K562 (cell line): ENCODE results near the gene CDCP2. TPM values are rescaled to one million over a fixed set of nuclear protein-coding genes. Genes with fewer than 3 reads are reported as not detected.

Source experiments
- BRF2 ChIP-seq: IDR thresholded peaks from 3 replicates; pipeline ENCODE4 v1.6.1; 2011; ENCODE audit warnings: borderline replicate concordance, mild to moderate bottlenecking; ENCODE audit not compliant: insufficient read length, insufficient read depth
- CBX5 ChIP-seq: IDR thresholded peaks from 2 replicates; pipeline ENCODE4 v1.6.1; 2014; ENCODE audit warnings: low read depth, borderline replicate concordance
- FOXA3 ChIP-seq, 2 experiments: fragments of 450-650 bp in 1 of 2; sonication (generic) in 1 of 2; formaldehyde crosslinking; IDR thresholded peaks in 1 of 2; conservative IDR thresholded peaks in 1 of 2; 2 replicates each; pipeline versions ENCODE4 v1.4.0 to v1.8.0; 2020 to 2022; ENCODE audit warnings: mild to moderate bottlenecking in 2 of 2, missing genetic modification reagents in 1 of 2
- GTF2F1 ChIP-seq: IDR thresholded peaks from 2 replicates; pipeline ENCODE4 v1.6.1; 2011; ENCODE audit warnings: low read depth, low read length, improper control_type of control experiment
- GTF3C2 ChIP-seq: IDR thresholded peaks from 3 replicates; pipeline ENCODE4 v1.6.1; 2011; ENCODE audit warnings: borderline replicate concordance, mild to moderate bottlenecking, moderate library complexity; ENCODE audit not compliant: insufficient read length; ENCODE audit errors: extremely low read depth
- MXI1 ChIP-seq: IDR thresholded peaks from 2 replicates; pipeline ENCODE4 v1.6.1; 2011; ENCODE audit warnings: low read depth, mild to moderate bottlenecking, improper control_type of control experiment, low read length
- SMAD4 ChIP-seq: fragments of 250-450 bp; sonication (Bioruptor Pico); conservative IDR thresholded peaks from 2 replicates; pipeline ENCODE4 v1.8.0; 2021; ENCODE audit warnings: inconsistent platforms, mild to moderate bottlenecking, moderate library complexity
- SREBF1 ChIP-seq: fragments of 150-350 bp; IDR thresholded peaks from 2 replicates; pipeline ENCODE4 v1.6.1; 2014; ENCODE audit warnings: antibody characterized with exemption, low read depth, low read length, borderline replicate concordance
- SRSF1 ChIP-seq: fragments of 200-400 bp; formaldehyde crosslinking; IDR thresholded peaks from 2 replicates; pipeline ENCODE4 v1.6.1; 2017; ENCODE audit warnings: mild to moderate bottlenecking, low read depth, low read length, moderate library complexity
- TFAM ChIP-seq: fragments of 250-450 bp; sonication (Bioruptor Pico); conservative IDR thresholded peaks from 2 replicates; pipeline ENCODE4 v1.5.0; 2021; ENCODE audit warnings: mild to moderate bottlenecking, moderate library complexity
- TFE3 ChIP-seq: fragments of 450-650 bp; formaldehyde crosslinking; IDR thresholded peaks from 2 replicates; pipeline ENCODE4 v1.4.0; 2020; ENCODE audit warnings: mild to moderate bottlenecking, mixed read lengths
- ZNF431 ChIP-seq: sonication (generic); formaldehyde crosslinking; IDR thresholded peaks from 2 replicates; pipeline ENCODE4 v1.8.0; 2022; ENCODE audit warnings: mild to moderate bottlenecking, missing genetic modification reagents
- polyA plus RNA-seq, 8 experiments: library from polyadenylated mRNA; depleted of rRNA in 4 of 8; stranded (reverse) in 5 of 8; unstranded in 3 of 8; fragments of >200 nt; fragmentation: Nextera tagmentation in 2 of 8; fragmentation: Illumina TruSeq in 1 of 8; extraction: Ambion mirVana in 2 of 8; extraction: Trizol in 1 of 8; gene quantifications; 2 replicates each; pipeline versions ENCODE4 v1.2.1 to v1.2.3, GENCODE V29; 2011 to 2014; ENCODE audit warnings: inconsistent platforms in 1 of 8, missing spikeins in 1 of 8
- total RNA-seq, 7 experiments: library from RNA; depleted of rRNA in 6 of 7; stranded (reverse); fragments of >200 nt in 6 of 7; fragmentation: Illumina TruSeq in 2 of 7; extraction: Trizol in 2 of 7; gene quantifications; 2 replicates each; pipeline versions ENCODE4 v1.2.1 to v1.2.3, GENCODE V29; 2011 to 2021; ENCODE audit warnings: low replicate concordance in 1 of 7
- TF ChIP-seq, protein P1 (sequence below): sonication (generic); formaldehyde crosslinking; IDR thresholded peaks from 2 replicates; pipeline ENCODE4 v1.8.1; 2023; ENCODE audit warnings: mild to moderate bottlenecking, missing genetic modification reagents
- TF ChIP-seq, protein P2 (sequence below), 2 experiments: fragments of 450-650 bp; conservative IDR thresholded peaks; 2 replicates each; pipeline ENCODE4 v1.6.1; 2017; ENCODE audit warnings: mild to moderate bottlenecking in 2 of 2, moderate library complexity in 2 of 2

The CDCP2 gene
- total and polyA plus RNA-seq, 9 of the 15 experiments (the other 6 are each of a cell fraction or from before 2014, with no cell fraction given), result not detected

DNA sequence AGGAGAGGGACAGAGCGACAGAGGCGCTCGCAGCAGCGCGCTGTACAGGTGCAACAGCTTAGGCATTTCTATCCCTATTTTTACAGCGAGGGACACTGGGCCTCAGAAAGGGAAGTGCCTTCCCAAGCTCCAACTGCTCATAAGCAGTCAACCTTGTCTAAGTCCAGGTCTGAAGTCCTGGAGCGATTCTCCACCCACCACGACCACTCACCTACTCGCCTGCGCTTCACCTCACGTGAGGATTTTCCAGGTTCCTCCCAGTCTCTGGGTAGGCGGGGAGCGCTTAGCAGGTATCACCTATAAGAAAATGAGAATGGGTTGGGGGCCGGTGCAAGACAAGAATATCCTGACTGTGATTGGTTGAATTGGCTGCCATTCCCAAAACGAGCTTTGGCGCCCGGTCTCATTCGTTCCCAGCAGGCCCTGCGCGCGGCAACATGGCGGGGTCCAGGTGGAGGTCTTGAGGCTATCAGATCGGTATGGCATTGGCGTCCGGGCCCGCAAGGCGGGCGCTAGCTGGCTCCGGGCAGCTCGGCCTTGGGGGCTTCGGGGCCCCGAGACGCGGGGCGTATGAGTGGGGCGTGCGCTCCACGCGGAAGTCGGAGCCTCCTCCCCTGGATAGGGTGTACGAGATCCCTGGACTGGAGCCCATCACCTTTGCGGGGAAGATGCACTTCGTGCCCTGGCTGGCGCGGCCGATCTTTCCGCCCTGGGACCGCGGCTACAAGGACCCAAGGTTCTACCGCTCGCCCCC lies 47.1 kb upstream of the CDCP2 start, which contains the start of the genes CYB5RL and MRPL37 (continued):
- TF ChIP-seq GTF2F1 (0 out of 2 replicates have a peak, but pooled peaks have one; percentile 16), SRSF1 (no peak), SREBF1 (no peak), TFAM (no peak), SMAD4 (CRISPR knock-in tag) (peak; percentile 65; the same call in 1 of the 2 replicates), ZNF431 (CRISPR knock-in tag) (peak; percentile 72), BRF2 (no peak), GTF3C2 (no peak), MXI1 (peak; percentile 35; the same call in 1 of the 2 replicates), TFE3 (no peak), FOXA3 (CRISPR knock-in tag; conservative IDR thresholded peaks at IDR 0.05 in 1 of 2, IDR thresholded peaks at IDR 0.05 in 1 of 2) (no peak), CBX5 (no peak)
- TF ChIP-seq, protein P1, sequence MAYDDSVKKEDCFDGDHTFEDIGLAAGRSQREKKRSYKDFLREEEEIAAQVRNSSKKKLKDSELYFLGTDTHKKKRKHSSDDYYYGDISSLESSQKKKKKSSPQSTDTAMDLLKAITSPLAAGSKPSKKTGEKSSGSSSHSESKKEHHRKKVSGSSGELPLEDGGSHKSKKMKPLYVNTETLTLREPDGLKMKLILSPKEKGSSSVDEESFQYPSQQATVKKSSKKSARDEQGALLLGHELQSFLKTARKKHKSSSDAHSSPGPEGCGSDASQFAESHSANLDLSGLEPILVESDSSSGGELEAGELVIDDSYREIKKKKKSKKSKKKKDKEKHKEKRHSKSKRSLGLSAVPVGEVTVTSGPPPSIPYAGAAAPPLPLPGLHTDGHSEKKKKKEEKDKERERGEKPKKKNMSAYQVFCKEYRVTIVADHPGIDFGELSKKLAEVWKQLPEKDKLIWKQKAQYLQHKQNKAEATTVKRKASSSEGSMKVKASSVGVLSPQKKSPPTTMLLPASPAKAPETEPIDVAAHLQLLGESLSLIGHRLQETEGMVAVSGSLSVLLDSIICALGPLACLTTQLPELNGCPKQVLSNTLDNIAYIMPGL (CRISPR knock-in tag), result no peak
- TF ChIP-seq, protein P2, sequence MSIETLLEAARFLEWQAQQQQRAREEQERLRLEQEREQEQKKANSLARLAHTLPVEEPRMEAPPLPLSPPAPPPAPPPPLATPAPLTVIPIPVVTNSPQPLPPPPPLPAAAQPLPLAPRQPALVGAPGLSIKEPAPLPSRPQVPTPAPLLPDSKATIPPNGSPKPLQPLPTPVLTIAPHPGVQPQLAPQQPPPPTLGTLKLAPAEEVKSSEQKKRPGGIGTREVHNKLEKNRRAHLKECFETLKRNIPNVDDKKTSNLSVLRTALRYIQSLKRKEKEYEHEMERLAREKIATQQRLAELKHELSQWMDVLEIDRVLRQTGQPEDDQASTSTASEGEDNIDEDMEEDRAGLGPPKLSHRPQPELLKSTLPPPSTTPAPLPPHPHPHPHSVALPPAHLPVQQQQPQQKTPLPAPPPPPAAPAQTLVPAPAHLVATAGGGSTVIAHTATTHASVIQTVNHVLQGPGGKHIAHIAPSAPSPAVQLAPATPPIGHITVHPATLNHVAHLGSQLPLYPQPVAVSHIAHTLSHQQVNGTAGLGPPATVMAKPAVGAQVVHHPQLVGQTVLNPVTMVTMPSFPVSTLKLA (conservative IDR thresholded peaks at IDR 0.05), result peak; percentile 71 to 89
